GM12878 (cell line): ENCODE data around the gene SCG2. TPM values are rescaled to one million over a fixed set of nuclear protein-coding genes. Genes with fewer than 3 reads are reported as not detected.

ENCODE experiments used
- ATAC-seq: fragments of 200-7000 bp; cut with Tn5 transposase; 3 replicates; pipeline ENCODE4 v1.9.1; 2020; ENCODE audit warnings: mild to moderate bottlenecking, moderate library complexity
- BruUV-seq: library from RNA; stranded (reverse); fragments of 400-500 nt; replicated peaks from 2 replicates; lab custom pipeline; 2021; lab: Mats Ljungman, UMichigan
- CTCF ChIA-PET: fragments of 300-600 bp; sonication (Branson Sonifier 250); formaldehyde crosslinking; extraction: SDS; loops from one replicate; lab custom pipeline; 2021; ENCODE audit warnings: inconsistent platforms; lab: Yijun Ruan, JAX
- POLR2A ChIA-PET: fragments of 350-600 bp; formaldehyde crosslinking; extraction: SDS; loops from one replicate; lab custom pipeline; 2021; ENCODE audit warnings: inconsistent platforms; lab: Charles Lee
- RAD21 ChIA-PET: fragments of 300-600 bp; sonication (Branson Sonifier 250); formaldehyde crosslinking; loops from one replicate; lab custom pipeline; 2023; ENCODE audit warnings: antibody characterized with exemption; ENCODE audit not compliant: unreplicated experiment; lab: Charles Lee
- SMC1A ChIA-PET: fragments of 300-600 bp; sonication (Branson Sonifier 250); formaldehyde crosslinking; loops from one replicate; lab custom pipeline; 2023; ENCODE audit not compliant: unreplicated experiment, uncharacterized antibody; lab: Charles Lee
- DNase-seq: peaks from one replicate; pipeline ENCODE4 v3.0.0-alpha.2; 2011; ENCODE audit warnings: low read depth, low spot score
- FAIRE-seq: peaks from 3 replicates; lab custom pipeline; 2011; peaks lifted over from hg19 to GRCh38; lab: Jason Lieb, UNC
- H2AFZ ChIP-seq: 2 replicates; pipeline ENCODE4 v1.6.0; 2011; ENCODE audit warnings: low read depth, low read length, control low read depth; ENCODE audit not compliant: control insufficient read depth
- H3K27ac ChIP-seq: 2 replicates; pipeline ENCODE4 v1.5.1; 2011; ENCODE audit warnings: control low read depth; ENCODE audit not compliant: control insufficient read depth, insufficient read depth
- H3K27me3 ChIP-seq, 2 experiments: replicated peaks in 1 of 2; 2 replicates each; pipeline versions ENCODE4 v1.6.0 to v1.6.1; 2011; ENCODE audit warnings: low read length in 1 of 2; ENCODE audit not compliant: control insufficient read depth in 2 of 2, insufficient read depth in 2 of 2
- H3K36me3 ChIP-seq, 2 experiments: 2 replicates each; pipeline ENCODE4 v1.5.1; 2011; ENCODE audit warnings: low read length in 1 of 2; ENCODE audit not compliant: control insufficient read depth in 2 of 2, insufficient read depth in 2 of 2
- H3K4me1 ChIP-seq: 2 replicates; pipeline ENCODE4 v1.6.1; 2011; ENCODE audit warnings: mild to moderate bottlenecking, low read length, moderate library complexity, mixed read lengths; ENCODE audit not compliant: control insufficient read depth, insufficient read depth
- H3K4me2 ChIP-seq: 2 replicates; pipeline ENCODE4 v1.6.0; 2011; ENCODE audit warnings: control low read depth; ENCODE audit not compliant: control insufficient read depth, insufficient read depth
- H3K4me3 ChIP-seq: fragments of 200-600 bp; sonication (generic); 2 replicates; pipeline ENCODE4 v1.5.1; 2016
- H3K79me2 ChIP-seq: 2 replicates; pipeline ENCODE4 v1.6.0; 2011; ENCODE audit warnings: low read length; ENCODE audit not compliant: control insufficient read depth, insufficient read depth
- H3K9ac ChIP-seq: 2 replicates; pipeline ENCODE4 v1.8.0; 2011; ENCODE audit warnings: low read length, control low read depth, mixed read lengths; ENCODE audit not compliant: control insufficient read depth, insufficient read depth
- H3K9me3 ChIP-seq: replicated peaks from 3 replicates; pipeline ENCODE4 v1.5.1; 2011; ENCODE audit warnings: mild to moderate bottlenecking, low read length; ENCODE audit not compliant: control insufficient read depth, insufficient read depth
- H4K20me1 ChIP-seq: 2 replicates; pipeline ENCODE4 v1.6.0; 2011; ENCODE audit not compliant: control insufficient read depth, insufficient read depth
- IRF3 ChIP-seq: fragments of 450-650 bp; IDR thresholded peaks from 2 replicates; pipeline ENCODE4 v1.6.1; 2014; ENCODE audit warnings: mild to moderate bottlenecking
- SPI1 ChIP-seq: IDR thresholded peaks from 2 replicates; pipeline ENCODE4 v1.6.1; 2011; ENCODE audit warnings: low read depth, mild to moderate bottlenecking, low read length, moderate library complexity, borderline replicate concordance; ENCODE audit not compliant: insufficient read depth
- in situ Hi-C: fragments of 300-500 bp; cut with MboI; formaldehyde crosslinking; loops from 9 replicates; pipeline ENCODE4 v1.14.3; 2018; ENCODE audit warnings: mixed read lengths
- intact Hi-C: fragments of 100-400 bp; cut with micrococcal nuclease; formaldehyde crosslinking; loops from one replicate; pipeline ENCODE4 v1.14.2; 2022; ENCODE audit not compliant: unreplicated experiment
- polyA plus RNA-seq, 11 experiments: library from polyadenylated mRNA; depleted of rRNA in 4 of 11; unstranded in 6 of 11; stranded (reverse) in 5 of 11; fragments of >200 nt; fragmentation: Nextera tagmentation in 4 of 11; fragmentation: Illumina TruSeq in 1 of 11; extraction: Ambion mirVana in 4 of 11; extraction: Trizol in 1 of 11; gene quantifications; 1 replicate in 1 of 11; 2 replicates in 10 of 11; pipeline versions ENCODE4 v1.2.1 to v1.2.3, GENCODE V29; 2011 to 2016; ENCODE audit warnings: inconsistent platforms in 2 of 11, missing spikeins in 2 of 11, low read depth in 1 of 11
- total RNA-seq, 4 experiments: library from RNA; depleted of rRNA in 3 of 4; stranded (reverse); fragments of >200 nt in 3 of 4; fragmentation: Illumina TruSeq in 1 of 4; extraction: Trizol in 1 of 4; gene quantifications; 2 replicates each; pipeline versions ENCODE4 v1.2.1 to v1.2.3, GENCODE V29; 2013 to 2021
- TF ChIP-seq, protein P1 (sequence below): fragments of 450-650 bp; IDR thresholded peaks from 2 replicates; pipeline ENCODE4 v1.6.1; 2018; ENCODE audit warnings: borderline replicate concordance, mild to moderate bottlenecking; ENCODE audit not compliant: partially characterized antibody

SCG2 gene
- total and polyA plus RNA-seq, 10 of the 15 experiments (the other 5 are each of a cell fraction or from before 2014, with no cell fraction given) = 0.05 TPM; not detected in 9

DNA sequence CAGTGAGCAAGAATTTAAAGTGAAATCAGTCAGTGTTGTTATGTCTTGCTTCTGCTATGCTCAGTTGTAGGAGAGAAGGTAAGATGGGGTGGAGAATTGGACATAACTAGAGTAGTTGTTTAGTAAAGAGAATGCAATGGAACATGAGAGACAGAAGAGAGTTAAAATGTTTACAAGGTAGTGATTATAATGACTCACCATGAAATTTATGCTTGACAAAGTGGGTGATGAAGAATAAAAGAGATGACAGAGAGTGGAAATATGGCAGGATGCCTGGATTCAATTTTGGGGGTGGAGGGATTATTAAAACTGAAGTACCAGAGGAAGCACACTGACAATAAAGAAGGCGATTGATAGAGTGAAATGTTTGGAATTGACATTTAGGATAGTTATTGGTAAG, 10.6 kb downstream of the SCG2 start (continued):
- TF ChIP-seq, protein P1, sequence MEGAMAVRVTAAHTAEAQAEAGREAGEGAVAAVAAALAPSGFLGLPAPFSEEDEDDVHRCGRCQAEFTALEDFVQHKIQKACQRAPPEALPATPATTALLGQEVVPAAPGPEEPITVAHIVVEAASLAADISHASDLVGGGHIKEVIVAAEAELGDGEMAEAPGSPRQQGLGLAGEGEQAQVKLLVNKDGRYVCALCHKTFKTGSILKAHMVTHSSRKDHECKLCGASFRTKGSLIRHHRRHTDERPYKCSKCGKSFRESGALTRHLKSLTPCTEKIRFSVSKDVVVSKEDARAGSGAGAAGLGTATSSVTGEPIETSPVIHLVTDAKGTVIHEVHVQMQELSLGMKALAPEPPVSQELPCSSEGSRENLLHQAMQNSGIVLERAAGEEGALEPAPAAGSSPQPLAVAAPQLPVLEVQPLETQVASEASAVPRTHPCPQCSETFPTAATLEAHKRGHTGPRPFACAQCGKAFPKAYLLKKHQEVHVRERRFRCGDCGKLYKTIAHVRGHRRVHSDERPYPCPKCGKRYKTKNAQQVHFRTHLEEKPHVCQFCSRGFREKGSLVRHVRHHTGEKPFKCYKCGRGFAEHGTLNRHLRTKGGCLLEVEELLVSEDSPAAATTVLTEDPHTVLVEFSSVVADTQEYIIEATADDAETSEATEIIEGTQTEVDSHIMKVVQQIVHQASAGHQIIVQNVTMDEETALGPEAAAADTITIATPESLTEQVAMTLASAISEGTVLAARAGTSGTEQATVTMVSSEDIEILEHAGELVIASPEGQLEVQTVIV = no peak
- no peak for TF ChIP-seq SPI1
- TF ChIP-seq, all 136 proteins: peak for 0

GRCh38 chr2:223590964-223591363, 11.2 kb downstream of the SCG2 start:
- POLR2A ChIA-PET = no interaction called here
- no peak overlapping the region for H3K27ac ChIP-seq
- no peak for ATAC-seq
- H3K36me3 ChIP-seq = no peaks in the 10 kb centered on the region
- intact Hi-C loops = no loop called here
- TF ChIP-seq IRF3 = no peak
- TF ChIP-seq, all 136 proteins: peak for 0
- ChIA-PET RAD21 (no interaction called here), SMC1A (no interaction called here), CTCF (no interaction called here)
- no peak overlapping the region for H3K4me3 ChIP-seq
- in situ Hi-C loops = no loop called here
- no peaks in the 10 kb centered on the region for H4K20me1 ChIP-seq
- no peaks in the 10 kb centered on the region for H3K79me2 ChIP-seq
- no peaks in the 10 kb centered on the region for H3K27me3 ChIP-seq
- DNase-seq (no peak), FAIRE-seq (no peak)
- no TSS peak for BruUV-seq
- H3K4me2 ChIP-seq = no peak overlapping the region
- no peaks in the 10 kb centered on the region for H3K9me3 ChIP-seq
- H3K4me1 ChIP-seq = no peaks in the 10 kb centered on the region
- no peak overlapping the region for H3K9ac ChIP-seq
- no peak overlapping the region for H2AFZ ChIP-seq
